WTC11 (cell line): ENCODE data around the gene GID8. TPM values are rescaled to one million over a fixed set of nuclear protein-coding genes. Genes with fewer than 3 reads are reported as not detected.

Experiments
- ATAC-seq: fragments of 200-7000 bp; cut with Tn5 transposase; 2 replicates; pipeline ENCODE4 v1.10.0; 2021; ENCODE audit warnings: mild to moderate bottlenecking, moderate library complexity
- CTCF ChIA-PET: fragments of 300-600 bp; sonication (Branson Sonifier 250); formaldehyde crosslinking; loops from one replicate; lab custom pipeline; 2021; ENCODE audit warnings: antibody characterized with exemption; lab: Charles Lee
- POLR2A ChIA-PET: fragments of 350-600 bp; sonication (Branson Sonifier 250); formaldehyde crosslinking; loops from one replicate; lab custom pipeline; 2021; ENCODE audit warnings: antibody characterized with exemption; lab: Charles Lee
- DNase-seq: peaks from one replicate; pipeline ENCODE4 v3.0.0; 2021; ENCODE audit warnings: low spot score
- H3K27ac Mint-ChIP-seq: 2 replicates; pipeline ENCODE4 v1.8.0; 2021; ENCODE audit warnings: mixed read lengths
- H3K27me3 Mint-ChIP-seq: 2 replicates; pipeline ENCODE4 v1.8.0; 2021; ENCODE audit warnings: low read depth, mild to moderate bottlenecking, moderate library complexity, mixed read lengths
- H3K36me3 Mint-ChIP-seq: 2 replicates; pipeline ENCODE4 v1.8.0; 2021; ENCODE audit warnings: mixed read lengths
- H3K4me1 Mint-ChIP-seq: 2 replicates; pipeline ENCODE4 v1.8.0; 2022; ENCODE audit warnings: mixed read lengths
- H3K4me3 Mint-ChIP-seq: 2 replicates; pipeline ENCODE4 v1.8.0; 2021; ENCODE audit warnings: mild to moderate bottlenecking, moderate library complexity, mixed read lengths
- H3K9me3 Mint-ChIP-seq: 2 replicates; pipeline ENCODE4 v1.8.0; 2021; ENCODE audit warnings: mixed read lengths
- ATF2 ChIP-seq: sonication (generic); formaldehyde crosslinking; IDR thresholded peaks from 2 replicates; pipeline ENCODE4 v1.8.1; 2022; ENCODE audit warnings: low read depth, missing genetic modification reagents, borderline replicate concordance
- ATF3 ChIP-seq: sonication (generic); formaldehyde crosslinking; conservative IDR thresholded peaks from 2 replicates; pipeline ENCODE4 v1.8.1; 2022; ENCODE audit warnings: mild to moderate bottlenecking, missing genetic modification reagents
- CREM ChIP-seq: sonication (generic); formaldehyde crosslinking; IDR thresholded peaks from 2 replicates; pipeline ENCODE4 v1.8.1; 2022; ENCODE audit warnings: mild to moderate bottlenecking, missing genetic modification reagents, moderate library complexity
- E2F1 ChIP-seq: sonication (generic); formaldehyde crosslinking; IDR thresholded peaks from 2 replicates; pipeline ENCODE4 v1.8.0; 2022; ENCODE audit warnings: mild to moderate bottlenecking, missing genetic modification reagents
- FOXJ3 ChIP-seq: sonication (generic); formaldehyde crosslinking; IDR thresholded peaks from 2 replicates; pipeline ENCODE4 v1.9.0; 2021; ENCODE audit warnings: missing genetic modification reagents, mild to moderate bottlenecking, borderline replicate concordance
- FOXK1 ChIP-seq: sonication (generic); formaldehyde crosslinking; IDR thresholded peaks from 2 replicates; pipeline ENCODE4 v1.8.0; 2022; ENCODE audit warnings: mild to moderate bottlenecking, moderate library complexity, missing genetic modification reagents
- HMGXB4 ChIP-seq: sonication (generic); formaldehyde crosslinking; IDR thresholded peaks from 2 replicates; pipeline ENCODE4 v1.8.1; 2023; ENCODE audit warnings: mild to moderate bottlenecking, moderate library complexity, missing genetic modification reagents
- MXD4 ChIP-seq: fragments of 250-450 bp; sonication (Bioruptor Pico); IDR thresholded peaks from 2 replicates; pipeline ENCODE4 v1.8.0; 2021; ENCODE audit warnings: mild to moderate bottlenecking, moderate library complexity, borderline replicate concordance
- MYBL2 ChIP-seq: sonication (generic); formaldehyde crosslinking; IDR thresholded peaks from 2 replicates; pipeline ENCODE4 v1.8.1; 2023; ENCODE audit warnings: mild to moderate bottlenecking, moderate library complexity, missing genetic modification reagents
- NR2C2 ChIP-seq: sonication (generic); formaldehyde crosslinking; IDR thresholded peaks from 2 replicates; pipeline ENCODE4 v1.8.0; 2022; ENCODE audit warnings: mild to moderate bottlenecking, missing genetic modification reagents
- NR3C1 ChIP-seq: sonication (generic); formaldehyde crosslinking; conservative IDR thresholded peaks from 2 replicates; pipeline ENCODE4 v1.8.1; 2023; ENCODE audit warnings: low read depth, mild to moderate bottlenecking, missing genetic modification reagents
- PRRX2 ChIP-seq: fragments of 250-450 bp; sonication (Bioruptor Pico); IDR thresholded peaks from 2 replicates; pipeline ENCODE4 v1.8.0; 2021; ENCODE audit warnings: mild to moderate bottlenecking
- SMAD3 ChIP-seq: sonication (generic); formaldehyde crosslinking; IDR thresholded peaks from 2 replicates; pipeline ENCODE4 v1.8.0; 2022; ENCODE audit warnings: missing genetic modification reagents, mild to moderate bottlenecking, borderline replicate concordance
- TP53 ChIP-seq: sonication (generic); formaldehyde crosslinking; IDR thresholded peaks from 2 replicates; pipeline ENCODE4 v1.8.1; 2023; ENCODE audit warnings: mild to moderate bottlenecking, missing genetic modification reagents
- USF1 ChIP-seq: sonication (generic); formaldehyde crosslinking; IDR thresholded peaks from 2 replicates; pipeline ENCODE4 v1.8.0; 2022; ENCODE audit warnings: mild to moderate bottlenecking, missing genetic modification reagents
- ZBTB43 ChIP-seq: sonication (generic); formaldehyde crosslinking; IDR thresholded peaks from 2 replicates; pipeline ENCODE4 v1.8.1; 2023; ENCODE audit warnings: mild to moderate bottlenecking, missing genetic modification reagents
- ZNF121 ChIP-seq: sonication (generic); formaldehyde crosslinking; IDR thresholded peaks from 2 replicates; pipeline ENCODE4 v1.8.0; 2023; ENCODE audit warnings: missing genetic modification reagents
- ZNF219 ChIP-seq: sonication (generic); formaldehyde crosslinking; IDR thresholded peaks from 2 replicates; pipeline ENCODE4 v1.8.0; 2023; ENCODE audit warnings: missing genetic modification reagents, mild to moderate bottlenecking, borderline replicate concordance
- ZNF232 ChIP-seq: sonication (generic); formaldehyde crosslinking; IDR thresholded peaks from 2 replicates; pipeline ENCODE4 v1.8.0; 2022; ENCODE audit warnings: mild to moderate bottlenecking, missing genetic modification reagents
- total RNA-seq: library from RNA; stranded (reverse); gene quantifications from 3 replicates; pipeline ENCODE4 v1.2.3, GENCODE V29; 2021
- TF ChIP-seq, protein P1 (sequence below): sonication (generic); formaldehyde crosslinking; IDR thresholded peaks from 2 replicates; pipeline ENCODE4 v1.8.1; 2023; ENCODE audit warnings: mild to moderate bottlenecking, missing genetic modification reagents, moderate library complexity
- TF ChIP-seq, protein P2 (sequence below): fragments of 250-450 bp; sonication (Bioruptor Pico); IDR thresholded peaks from 2 replicates; pipeline ENCODE4 v1.8.0; 2021; ENCODE audit warnings: mild to moderate bottlenecking

Gene GID8
- total RNA-seq, 1 experiment from 2014 or later, result 70.2 TPM

DNA sequence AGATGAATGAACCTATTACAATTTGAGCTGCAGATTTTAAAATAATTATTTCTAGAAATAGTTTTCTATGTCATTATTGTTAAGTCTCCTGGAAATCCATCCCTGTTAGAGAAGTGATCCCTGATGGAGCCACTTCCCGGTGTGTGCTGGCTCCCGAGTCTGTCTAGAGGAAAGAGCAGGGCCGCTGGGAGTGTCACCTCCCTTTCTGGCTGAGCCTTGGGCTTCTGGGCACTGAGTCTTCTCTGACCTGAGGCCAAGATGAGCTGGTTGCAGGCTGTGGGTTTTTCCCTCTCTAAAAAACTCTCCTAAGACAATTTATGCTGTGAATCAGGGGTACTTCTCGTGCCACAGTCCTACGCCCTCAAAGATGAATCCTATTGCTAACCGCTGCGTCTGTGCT, 47.5 kb upstream of the GID8 start (continued):
- TF ChIP-seq, protein P1, sequence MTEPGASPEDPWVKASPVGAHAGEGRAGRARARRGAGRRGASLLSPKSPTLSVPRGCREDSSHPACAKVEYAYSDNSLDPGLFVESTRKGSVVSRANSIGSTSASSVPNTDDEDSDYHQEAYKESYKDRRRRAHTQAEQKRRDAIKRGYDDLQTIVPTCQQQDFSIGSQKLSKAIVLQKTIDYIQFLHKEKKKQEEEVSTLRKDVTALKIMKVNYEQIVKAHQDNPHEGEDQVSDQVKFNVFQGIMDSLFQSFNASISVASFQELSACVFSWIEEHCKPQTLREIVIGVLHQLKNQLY (CRISPR knock-in tag), result no peak
- no peak for TF ChIP-seq ZBTB43 (CRISPR knock-in tag)
- TF ChIP-seq NR2C2 (CRISPR knock-in tag), result no peak
- no peak for TF ChIP-seq SMAD3 (CRISPR knock-in tag)
- TF ChIP-seq FOXJ3 (CRISPR knock-in tag), result no peak
- TF ChIP-seq TP53 (CRISPR knock-in tag), result no peak
- no peak for TF ChIP-seq USF1 (CRISPR knock-in tag)
- TF ChIP-seq E2F1 (CRISPR knock-in tag), result no peak
- TF ChIP-seq CREM (CRISPR knock-in tag), result no peak
- TF ChIP-seq MYBL2, result no peak

GRCh38 chr20:62891111-62891510, 46.8 kb upstream of the GID8 start:
- POLR2A ChIA-PET, result no interaction called here
- H3K36me3 Mint-ChIP-seq, result peaks cover 95% of the 10 kb centered on the region
- ATAC-seq, result no peak
- TF ChIP-seq ATF2 (CRISPR knock-in tag) (no peak), MXD4 (no peak), ATF3 (CRISPR knock-in tag) (no peak), PRRX2 (no peak), ZNF232 (CRISPR knock-in tag) (no peak), ZNF219 (CRISPR knock-in tag) (no peak), NR3C1 (no peak), FOXK1 (CRISPR knock-in tag) (no peak), MYBL2 (no peak), CREM (CRISPR knock-in tag) (no peak), ZNF121 (no peak), HMGXB4 (CRISPR knock-in tag) (no peak)
- TF ChIP-seq, protein P2, sequence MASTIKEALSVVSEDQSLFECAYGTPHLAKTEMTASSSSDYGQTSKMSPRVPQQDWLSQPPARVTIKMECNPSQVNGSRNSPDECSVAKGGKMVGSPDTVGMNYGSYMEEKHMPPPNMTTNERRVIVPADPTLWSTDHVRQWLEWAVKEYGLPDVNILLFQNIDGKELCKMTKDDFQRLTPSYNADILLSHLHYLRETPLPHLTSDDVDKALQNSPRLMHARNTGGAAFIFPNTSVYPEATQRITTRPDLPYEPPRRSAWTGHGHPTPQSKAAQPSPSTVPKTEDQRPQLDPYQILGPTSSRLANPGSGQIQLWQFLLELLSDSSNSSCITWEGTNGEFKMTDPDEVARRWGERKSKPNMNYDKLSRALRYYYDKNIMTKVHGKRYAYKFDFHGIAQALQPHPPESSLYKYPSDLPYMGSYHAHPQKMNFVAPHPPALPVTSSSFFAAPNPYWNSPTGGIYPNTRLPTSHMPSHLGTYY (CRISPR knock-in tag), result no peak
- TF ChIP-seq, all 79 proteins: peak for 0
- Mint-ChIP-seq H3K9me3 (no peaks in the 10 kb centered on the region), H3K4me3 (no peak overlapping the region), H3K27me3 (no peaks in the 10 kb centered on the region; the same call in 1 of the 2 replicates), H3K27ac (no peak overlapping the region), H3K4me1 (peaks cover 12% of the 10 kb centered on the region)
- CTCF ChIA-PET, result interaction anchor here (2.9 kb wide), 1 partner anchor 10 kb away, joined by 11 read pairs; no protein-coding TSS in a partner anchor
- no peak for DNase-seq
